Left ventricle myocardium inferior (tissue), 1 donor: Measurements from ENCODE around the gene RER1. TPM values are rescaled to one million over a fixed set of nuclear protein-coding genes. Genes with fewer than 3 reads are reported as not detected.

ENCODE experiments used
- DNase-seq: peaks from one replicate; pipeline ENCODE4 v3.0.0-alpha.2; 2020
- H3K27ac ChIP-seq: fragments of 200-600 bp; replicated peaks from 2 replicates; pipeline ENCODE4 v1.8.0; 2021
- H3K27me3 ChIP-seq: fragments of 200-600 bp; 2 replicates; pipeline ENCODE4 v1.8.0; 2021; ENCODE audit warnings: low read depth
- H3K36me3 ChIP-seq: fragments of 200-600 bp; 2 replicates; pipeline ENCODE4 v1.8.0; 2021
- H3K4me1 ChIP-seq: fragments of 200-600 bp; 2 replicates; pipeline ENCODE4 v1.8.0; 2021
- H3K4me3 ChIP-seq: fragments of 200-600 bp; 2 replicates; pipeline ENCODE4 v1.8.0; 2021; ENCODE audit warnings: mild to moderate bottlenecking, moderate library complexity
- H3K9me3 ChIP-seq: fragments of 200-600 bp; replicated peaks from 2 replicates; pipeline ENCODE4 v1.8.0; 2021
- CTCF ChIP-seq: fragments of 200-600 bp; IDR thresholded peaks from 2 replicates; pipeline ENCODE4 v1.8.0; 2021; ENCODE audit warnings: antibody characterized with exemption, mild to moderate bottlenecking, borderline replicate concordance
- intact Hi-C: fragments of 100-400 bp; cut with micrococcal nuclease; formaldehyde crosslinking; loops from one replicate; pipeline ENCODE4 v1.11.0; 2022
- total RNA-seq: library from RNA; stranded (reverse); fragmentation: NEBNext Ultra II Directional; extraction: Animal tissue kit (Norgen Biotek cat#: 25700); gene quantifications from one replicate; pipeline ENCODE4 v1.2.1, GENCODE V29; 2021
- donor health status: DM: no; HTN: yes; CAD: no; lungs with severe emphysema.

Gene RER1
- total RNA-seq, 1 donor from 2014 or later = 80.5 TPM

GRCh38 chr1:2443277-2444137 lies 51.9 kb downstream of the RER1 start:
- intact Hi-C loops = no loop called here
- no peak overlapping the region for H3K27ac ChIP-seq
- DNase-seq = no peak
- no peaks in the 10 kb centered on the region for H3K4me1 ChIP-seq
- no peak overlapping the region for H3K4me3 ChIP-seq
- TF ChIP-seq CTCF = peak; percentile 17
- no peaks in the 10 kb centered on the region for H3K36me3 ChIP-seq
- H3K9me3 ChIP-seq = no peaks in the 10 kb centered on the region
- peaks cover 78% of the 10 kb centered on the region for H3K27me3 ChIP-seq

GRCh38 chr1:2444138-2444591 lies 52.5 kb downstream of the RER1 start:
- no peak for TF ChIP-seq CTCF
- Histone ChIP-seq H3K36me3 (no peaks in the 10 kb centered on the region), H3K4me3 (no peak overlapping the region), H3K9me3 (no peaks in the 10 kb centered on the region), H3K4me1 (no peaks in the 10 kb centered on the region), H3K27me3 (peaks cover 84% of the 10 kb centered on the region), H3K27ac (no peak overlapping the region)
- intact Hi-C loops = no loop called here
- no peak for DNase-seq

- intact Hi-C loops = no loop called here
- H3K27ac ChIP-seq = no peak overlapping the region
- no peak overlapping the region for H3K4me3 ChIP-seq
- DNase-seq = no peak
- H3K36me3 ChIP-seq = no peaks in the 10 kb centered on the region
- H3K4me1 ChIP-seq = no peaks in the 10 kb centered on the region
- H3K27me3 ChIP-seq = peaks cover 95% of the 10 kb centered on the region
- no peak for TF ChIP-seq CTCF
- H3K9me3 ChIP-seq = no peaks in the 10 kb centered on the region
Measured at GRCh38 chr1:2445162-2445822, 53.7 kb downstream of the RER1 start.

GRCh38 chr1:2445823-2446215 lies 54.2 kb downstream of the RER1 start:
- Histone ChIP-seq H3K27ac (no peak overlapping the region), H3K27me3 (peaks cover 96% of the 10 kb centered on the region), H3K9me3 (no peaks in the 10 kb centered on the region), H3K4me1 (no peaks in the 10 kb centered on the region), H3K4me3 (no peak overlapping the region), H3K36me3 (no peaks in the 10 kb centered on the region)
- intact Hi-C loops = no loop called here
- no peak for TF ChIP-seq CTCF
- DNase-seq = no peak

- Histone ChIP-seq H3K9me3 (no peaks in the 10 kb centered on the region), H3K4me3 (no peak overlapping the region), H3K4me1 (no peaks in the 10 kb centered on the region), H3K36me3 (no peaks in the 10 kb centered on the region), H3K27me3 (peaks cover 96% of the 10 kb centered on the region), H3K27ac (no peak overlapping the region)
- intact Hi-C loops = no loop called here
- DNase-seq = no peak
- no peak for TF ChIP-seq CTCF
Measured at GRCh38 chr1:2446394-2446793, 54.8 kb downstream of the RER1 start.
